ENCODE results near the gene ADCY9.
"Not testable (repeated sequence)": the region's sequence is repeated elsewhere in the genome, so short reads cannot be mapped to it uniquely, and the experiment has no call there.

The ADCY9 gene

GRCh38 chr16:4093495-4094126, 22.6 kb downstream of the ADCY9 start:
- DNase-seq (ENCODE audit: low spot score) = no peak

DNA sequence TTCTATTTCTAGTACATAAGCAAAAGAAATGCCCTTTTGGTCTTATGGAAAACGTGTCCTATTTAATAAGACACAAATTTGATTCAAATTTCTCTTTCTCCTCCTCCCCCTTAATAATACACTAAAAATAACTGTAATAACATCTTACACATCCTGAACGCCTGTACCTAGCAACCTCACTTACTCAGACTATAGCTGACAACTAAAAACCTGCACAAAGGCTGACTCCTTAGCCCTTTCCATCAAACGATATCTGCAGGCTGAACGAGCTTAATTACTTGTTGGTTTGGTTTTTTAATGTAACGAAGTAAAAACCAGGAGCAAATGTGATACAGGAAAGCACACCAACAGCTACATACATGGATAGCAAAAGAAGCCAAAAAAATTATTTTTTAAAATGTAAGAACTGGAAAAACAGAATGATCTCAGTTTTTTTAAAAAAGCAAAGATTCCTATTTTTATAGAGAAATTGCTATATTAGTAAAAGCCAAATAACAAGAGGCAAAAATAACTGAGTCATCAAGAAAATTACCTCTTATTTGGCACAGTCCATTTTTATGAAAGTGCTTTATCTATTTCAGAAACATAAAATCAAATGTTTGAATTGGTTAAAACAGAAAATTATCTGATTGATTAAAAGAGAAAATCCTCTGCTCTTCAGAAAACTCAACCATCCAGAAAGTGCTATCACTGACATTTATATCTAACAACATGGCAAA, 23.5 kb downstream of the ADCY9 start:
- DNase-seq (ENCODE audit: low spot score) = peak; percentile 59

DNA sequence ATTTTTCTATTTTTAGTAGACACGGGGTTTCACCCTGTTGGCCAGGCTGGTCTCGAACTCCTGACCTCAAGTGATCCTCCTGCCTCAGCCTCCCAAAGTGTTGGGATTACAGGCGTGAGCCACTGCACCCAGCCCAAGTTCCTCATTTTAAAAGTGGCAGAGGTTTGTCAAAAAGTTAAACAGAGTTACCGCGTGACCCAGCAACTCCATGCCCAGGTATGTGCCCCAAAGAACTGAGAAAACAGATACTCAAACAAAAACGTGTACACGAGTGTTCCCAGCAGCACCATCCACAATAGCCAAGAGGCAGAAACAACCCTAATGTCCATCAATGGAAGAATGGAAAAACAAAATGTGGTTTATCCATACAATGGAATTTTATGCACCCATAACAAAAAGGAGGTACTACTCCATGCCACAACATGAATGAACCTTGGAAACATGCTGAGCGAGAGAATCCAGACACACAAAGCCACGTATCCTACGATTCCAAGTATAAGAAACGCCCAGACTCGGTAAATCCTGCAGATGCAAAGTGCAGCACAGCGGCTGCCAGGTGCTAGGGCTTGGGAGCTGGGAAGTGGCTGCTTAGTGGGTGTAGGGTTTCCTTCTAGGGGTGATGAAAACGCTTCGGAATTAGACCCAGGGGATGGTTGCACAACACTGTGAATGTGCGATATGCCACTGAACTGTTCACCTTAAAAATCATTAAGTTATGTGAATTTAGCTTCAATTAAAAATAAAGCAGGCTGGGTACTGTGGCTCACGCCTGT, 24.8 kb downstream of the ADCY9 start:
- DNase-seq (ENCODE audit: low spot score) = peak; percentile 62

- DNase-seq (ENCODE audit: low spot score) = no peak
These were observed 25.8 kb downstream of the ADCY9 start for GRCh38 chr16:4090351-4090851.

DNA sequence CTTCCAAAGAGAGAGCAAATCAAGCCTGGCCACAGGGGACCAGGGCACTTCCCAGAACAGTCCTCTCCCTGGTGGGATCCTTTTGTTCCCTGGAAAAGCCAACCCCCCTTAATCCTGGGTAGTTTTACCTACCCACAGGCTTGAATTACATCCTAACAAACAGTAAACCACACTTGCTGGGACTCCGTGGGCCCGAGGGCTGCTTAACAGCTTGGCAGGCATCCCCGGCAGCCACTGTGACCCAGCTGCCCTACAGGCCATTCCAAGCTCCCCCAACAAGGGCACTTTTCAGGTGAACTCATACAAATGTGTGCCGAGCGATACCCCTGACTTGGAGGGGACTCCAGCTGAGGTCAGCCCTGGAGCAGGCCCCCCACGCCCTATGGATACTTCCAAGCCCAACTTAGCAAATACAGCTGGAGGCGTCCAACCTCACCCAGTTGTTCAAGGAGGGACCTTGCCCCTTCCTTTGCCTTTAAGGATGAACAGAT, 26.4 kb downstream of the ADCY9 start:
- DNase-seq (ENCODE audit: low spot score) = no peak

DNA sequence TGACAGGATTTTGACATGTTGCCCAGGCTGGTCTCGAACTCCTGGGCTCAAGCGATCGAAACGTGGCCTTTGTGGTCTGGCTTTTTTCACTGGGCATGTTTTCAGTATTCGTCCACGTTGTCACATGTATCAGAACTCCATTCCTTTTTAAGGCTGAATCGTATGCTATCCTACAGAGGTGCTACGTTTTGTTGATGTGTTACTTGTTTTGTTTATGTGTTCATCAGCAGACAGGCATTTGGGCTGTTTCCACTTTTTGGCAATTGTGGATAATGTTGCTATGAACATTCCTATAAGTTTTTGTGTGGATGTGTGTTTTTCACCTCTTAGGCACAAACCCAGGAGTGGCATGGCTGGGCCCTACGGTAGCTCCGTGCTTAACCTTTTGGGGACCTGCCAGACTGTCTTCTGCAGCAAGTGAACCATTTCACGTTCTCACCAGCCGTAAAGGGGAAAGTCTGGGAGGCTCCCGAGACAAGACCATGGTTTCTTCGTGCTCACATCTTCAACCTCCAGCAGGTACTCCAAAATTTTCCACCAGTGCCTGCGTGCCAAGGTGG, 26.9 kb downstream of the ADCY9 start:
- no peak for DNase-seq (ENCODE audit: low spot score)

DNA sequence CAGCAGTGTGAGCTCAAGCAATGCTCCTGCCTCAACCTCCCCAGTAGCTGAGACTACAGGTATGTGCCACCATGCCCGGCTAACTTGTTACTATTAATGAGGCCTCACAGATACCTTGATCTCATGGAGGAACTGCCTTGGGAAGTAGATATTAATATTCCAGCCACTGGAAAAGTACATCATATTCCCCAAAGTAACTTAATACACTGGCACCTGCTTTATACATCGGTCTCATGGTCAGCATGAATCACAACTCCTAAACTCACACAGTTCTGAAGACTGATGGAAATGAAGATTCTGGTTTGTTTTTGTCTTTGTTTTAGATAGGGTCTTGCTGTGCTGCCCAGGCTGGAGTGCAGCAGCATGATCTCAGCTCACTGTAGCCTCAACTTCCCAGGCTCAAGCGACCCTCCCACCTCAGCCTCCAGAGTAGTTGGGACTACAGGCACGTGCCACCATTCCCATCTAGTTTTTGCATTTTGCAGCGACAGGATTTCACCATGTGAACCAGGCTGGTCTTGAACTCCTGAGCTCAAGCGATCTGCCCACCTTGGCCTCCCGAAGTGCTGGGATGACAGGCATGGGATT, 28.2 kb downstream of the ADCY9 start:
- no peak for DNase-seq (ENCODE audit: low spot score)

- DNase-seq (ENCODE audit: low spot score) = no peak
These were observed 28.9 kb downstream of the ADCY9 start for GRCh38 chr16:4087099-4087885.

DNA sequence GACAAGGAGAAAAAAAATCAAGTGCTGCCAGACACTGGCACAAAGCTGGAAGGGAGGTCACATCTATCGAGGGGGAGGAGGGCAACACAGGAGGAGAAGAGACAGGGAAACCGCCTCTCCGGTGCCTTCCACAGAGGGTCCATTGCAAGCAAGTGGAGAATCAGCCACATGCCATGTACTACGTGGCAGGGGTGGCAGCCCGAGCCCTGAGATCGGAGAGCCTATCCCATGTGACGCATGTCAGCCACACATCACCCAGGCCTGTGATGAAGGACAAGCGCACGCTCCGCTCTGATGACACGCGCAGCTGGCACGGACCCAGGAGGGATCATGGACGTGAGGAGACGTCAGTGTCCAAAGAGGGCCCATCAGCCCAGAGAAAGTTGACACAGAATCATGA, 30.1 kb downstream of the ADCY9 start:
- no peak for DNase-seq (ENCODE audit: low spot score)

DNA sequence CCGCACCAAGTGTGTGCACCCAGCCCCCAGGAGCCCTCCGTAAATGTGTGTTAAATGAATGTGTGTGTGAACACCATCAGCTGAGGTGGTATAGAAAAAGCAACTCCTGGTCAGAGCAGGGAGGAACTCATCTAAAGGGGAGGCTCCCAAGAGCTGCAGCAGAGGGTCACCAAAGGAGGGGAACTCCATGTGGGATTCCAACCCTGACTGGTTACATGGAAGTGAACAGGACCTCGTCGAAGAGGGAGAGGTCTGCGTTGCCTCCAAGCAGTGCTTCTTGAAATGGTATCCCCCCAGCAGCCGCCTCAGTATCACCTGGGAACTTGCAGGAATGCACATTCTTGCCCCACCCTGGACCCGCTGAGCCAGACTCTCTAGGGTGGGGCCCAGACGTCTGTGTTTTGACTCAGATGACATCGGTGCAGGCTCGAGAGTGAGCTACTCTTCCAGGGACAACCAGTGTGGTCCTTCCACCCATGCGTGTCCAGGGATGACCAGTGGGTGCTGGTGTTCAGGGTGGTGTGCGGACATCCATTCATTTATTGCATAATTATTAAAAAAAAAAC, 30.8 kb downstream of the ADCY9 start:
- DNase-seq (ENCODE audit: low spot score) = no peak

DNA sequence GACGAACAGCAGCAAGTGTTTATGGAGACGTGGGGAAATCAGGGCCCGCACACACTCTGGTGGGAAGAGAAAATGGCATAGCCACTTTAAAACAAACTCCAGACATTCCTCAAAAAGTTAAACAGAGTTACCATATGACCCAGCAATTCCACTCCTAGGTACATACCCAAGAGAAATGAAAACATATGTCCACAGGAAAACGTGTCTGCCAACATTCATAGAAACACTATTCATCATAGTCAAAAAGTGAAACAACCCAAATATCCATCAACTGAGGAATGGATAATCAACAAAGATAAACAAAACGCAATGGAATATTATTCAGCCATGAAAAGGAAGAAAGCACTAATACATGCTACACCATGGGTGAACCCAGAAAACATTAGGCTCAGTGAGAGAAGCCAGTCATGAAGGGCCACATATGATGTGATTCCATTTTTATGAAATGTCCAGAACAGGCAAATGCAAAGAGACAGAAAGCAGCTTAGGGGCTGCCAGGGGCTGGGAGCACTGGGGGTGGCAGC, 32.8 kb downstream of the ADCY9 start:
- DNase-seq (ENCODE audit: low spot score) = no peak

GRCh38 chr16:4082474-4083044, 33.7 kb downstream of the ADCY9 start:
- DNase-seq (ENCODE audit: low spot score) = no peak

DNA sequence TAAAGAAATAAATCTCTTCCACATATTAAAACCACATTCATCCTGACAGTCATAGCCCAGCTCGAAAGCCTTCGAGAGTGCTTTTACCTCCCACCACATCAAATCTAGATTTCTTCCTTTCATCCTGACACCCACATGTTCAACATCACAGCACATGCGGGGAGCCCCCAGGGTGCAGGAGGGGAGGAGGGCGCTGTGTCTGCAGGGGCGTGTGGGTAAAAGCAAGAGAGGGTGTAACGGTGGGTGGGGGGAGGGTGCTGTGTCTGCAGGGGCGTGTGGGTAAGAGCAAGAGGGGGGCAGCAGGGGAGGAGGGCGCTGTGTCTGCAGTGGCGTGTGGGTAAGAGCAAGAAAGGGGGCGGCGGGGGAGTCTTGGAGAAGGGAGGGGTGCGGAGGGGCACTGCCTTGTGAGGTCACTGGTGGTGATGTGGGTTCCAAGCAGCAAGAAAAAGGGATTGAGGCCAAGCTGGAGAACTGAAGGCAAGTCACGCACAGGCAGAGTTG, 34.7 kb downstream of the ADCY9 start:
- peak; percentile 76 for DNase-seq (ENCODE audit: low spot score)

DNA sequence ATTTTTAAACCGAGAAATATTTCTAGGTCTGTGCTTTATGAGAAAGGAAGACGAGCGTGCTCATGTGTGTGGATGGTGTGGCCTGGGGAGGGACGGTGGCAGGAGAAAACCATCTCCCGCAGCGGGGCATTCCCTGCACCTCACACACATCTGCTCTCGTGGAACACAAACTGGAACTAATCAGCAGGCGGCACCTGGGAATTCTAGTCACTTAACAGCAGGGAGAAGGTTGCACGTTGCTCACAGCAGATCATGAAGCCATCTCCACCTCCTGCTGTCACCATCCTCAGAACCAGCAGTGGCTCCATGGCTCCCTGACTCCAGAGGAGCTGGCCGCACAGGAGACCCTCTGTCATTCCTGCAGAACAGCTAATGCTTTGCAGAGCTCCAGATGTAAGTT, 35.2 kb downstream of the ADCY9 start:
- DNase-seq (ENCODE audit: low spot score) = no peak

GRCh38 chr16:4077174-4077649, 39.0 kb downstream of the ADCY9 start:
- no peak for DNase-seq (ENCODE audit: low spot score)

DNA sequence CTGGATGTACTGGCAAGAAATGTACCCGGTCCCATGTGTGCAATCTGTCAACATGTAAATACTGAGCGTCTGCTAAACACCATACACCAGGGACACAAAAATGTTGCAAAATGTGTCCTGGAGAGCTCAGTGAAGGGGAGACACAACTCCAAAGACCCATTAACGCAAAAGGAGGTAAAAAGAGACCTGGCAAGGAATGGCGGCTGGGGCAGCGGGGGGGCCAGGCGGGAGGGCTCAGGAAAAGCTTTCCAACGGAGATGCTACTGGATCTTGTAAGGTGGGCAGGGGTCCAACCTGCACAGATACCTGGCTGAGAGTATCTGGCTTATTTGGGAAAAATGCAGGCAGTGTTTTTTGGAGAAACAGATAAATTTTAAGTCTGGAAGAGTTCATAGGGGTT, 40.7 kb downstream of the ADCY9 start:
- DNase-seq (ENCODE audit: low spot score) = no peak

- not testable (repeated sequence) for DNase-seq (ENCODE audit: low spot score)
These were observed 43.1 kb downstream of the ADCY9 start for GRCh38 chr16:4073150-4073549.

- no peak for DNase-seq (ENCODE audit: low spot score)
These were observed 44.3 kb downstream of the ADCY9 start for GRCh38 chr16:4071686-4072561.

GRCh38 chr16:4070936-4071335, 45.3 kb downstream of the ADCY9 start:
- DNase-seq (ENCODE audit: low spot score) = no peak

Data from putamen (tissue), 1 donor.